Left cardiac atrium (tissue), 4 donors: ENCODE results near the gene HIVEP1. TPM values are rescaled to one million over a fixed set of nuclear protein-coding genes. Genes with fewer than 3 reads are reported as not detected.

Experiments
- ATAC-seq, 2 donors: fragments of 200-7000 bp; cut with Tn5 transposase; one replicate each; pipeline ENCODE4 v1.9.1; 2020; ENCODE audit warnings: mild to moderate bottlenecking in 2 of 2, moderate library complexity in 2 of 2
- DNase-seq: peaks from one replicate; pipeline ENCODE4 v3.0.0-alpha.2; 2020
- intact Hi-C, 2 donors: fragments of 100-400 bp; cut with DNase I; formaldehyde crosslinking; loops; one replicate each; pipeline versions ENCODE4 v1.14.1 to v1.15.1; 2022 to 2023
- total RNA-seq, 2 donors: library from RNA; stranded (reverse); fragmentation: NEBNext Ultra II Directional; extraction: Animal tissue kit (Norgen Biotek cat#: 25700); gene quantifications; one replicate each; pipeline ENCODE4 v1.2.1, GENCODE V29; 2021
- donor health status: DM: no; HTN: yes; CAD: no.
- donor health status: DM: no; HTN: yes; CAD: no; lungs with severe emphysema.
- donor health status: DM: yes; HTN: yes; CAD: no.
- donor health status: Dilated cardiomyopathy.

HIVEP1 gene
- total RNA-seq, 2 donors from 2014 or later: 14.3 to 18.0 TPM

- intact Hi-C loops: no loop called here
- ATAC-seq: no peak
- no peak for DNase-seq
Measured at GRCh38 chr6:12190252-12190651, 178.1 kb downstream of the HIVEP1 start.

- intact Hi-C loops: no loop called here
- DNase-seq: no peak
- no peak for ATAC-seq
Measured at GRCh38 chr6:12196326-12196936, 184.3 kb downstream of the HIVEP1 start.

GRCh38 chr6:12198851-12199250 lies 186.7 kb downstream of the HIVEP1 start:
- intact Hi-C loops: no loop called here
- no peak for ATAC-seq
- DNase-seq: no peak

- DNase-seq (no peak), ATAC-seq (no peak)
- intact Hi-C loops: no loop called here
Measured at GRCh38 chr6:12200015-12200564, 188.0 kb downstream of the HIVEP1 start.

- intact Hi-C loops: no loop called here
- DNase-seq (no peak), ATAC-seq (no peak)
Measured at GRCh38 chr6:12200761-12201160, 188.6 kb downstream of the HIVEP1 start.

- DNase-seq (no peak), ATAC-seq (no peak)
- intact Hi-C loops: no loop called here
Measured at GRCh38 chr6:12203001-12203400, 190.9 kb downstream of the HIVEP1 start.

- DNase-seq (peak; percentile 17), ATAC-seq (peak in 1 of 2 donors; percentile 70)
- intact Hi-C loops: no loop called here
Measured at GRCh38 chr6:12208190-12208589, 196.1 kb downstream of the HIVEP1 start.

GRCh38 chr6:12208673-12209072 lies 196.6 kb downstream of the HIVEP1 start:
- no peak for ATAC-seq
- intact Hi-C loops: no loop called here
- no peak for DNase-seq

Other genes starting within 250 kb of the HIVEP1 start
- gene ADTRP, start 233.5 kb upstream of the HIVEP1 start, total RNA-seq: under 1 TPM; 0.18 to 0.21 TPM